Skeletal muscle tissue (tissue), 4 donors: ENCODE results near the gene ANP32E. TPM values are rescaled to one million over a fixed set of nuclear protein-coding genes. Genes with fewer than 3 reads are reported as not detected.
A peak's percentile ranks its signal among the peaks of the same experiment; 100 is the strongest.
"Not testable (repeated sequence)": the region's sequence is repeated elsewhere in the genome, so short reads cannot be mapped to it uniquely, and the experiment has no call there.

ENCODE experiments used
- H3K27ac ChIP-seq: one replicate; pipeline ENCODE4 v1.7.0; 2013; ENCODE audit warnings: mild to moderate bottlenecking, low read depth, low read length, inconsistent platforms
- H3K27me3 ChIP-seq, 3 donors: one replicate each; pipeline ENCODE4 v1.7.0; 2013; ENCODE audit warnings: low read length in 3 of 3; ENCODE audit not compliant: control insufficient read depth in 3 of 3, insufficient read depth in 3 of 3
- H3K36me3 ChIP-seq, 3 donors: one replicate each; pipeline ENCODE4 v1.7.0; 2013; ENCODE audit warnings: low read length in 3 of 3; ENCODE audit not compliant: control insufficient read depth in 3 of 3, insufficient read depth in 3 of 3
- H3K4me1 ChIP-seq, 3 donors: one replicate each; pipeline ENCODE4 v1.7.0; 2013; ENCODE audit warnings: low read length in 3 of 3, mild to moderate bottlenecking in 3 of 3; ENCODE audit not compliant: control insufficient read depth in 3 of 3, insufficient read depth in 3 of 3
- H3K4me3 ChIP-seq, 3 donors: one replicate each; pipeline ENCODE4 v1.7.0; 2013; ENCODE audit warnings: low read length in 3 of 3
- H3K9ac ChIP-seq, 3 donors: one replicate each; pipeline ENCODE4 v1.7.0; 2013; ENCODE audit warnings: low read length in 3 of 3, mild to moderate bottlenecking in 3 of 3, moderate library complexity in 2 of 3, low read depth in 1 of 3
- H3K9me3 ChIP-seq, 3 donors: one replicate each; pipeline ENCODE4 v1.7.0; 2013; ENCODE audit warnings: low read length in 3 of 3; ENCODE audit not compliant: control insufficient read depth in 3 of 3
- total RNA-seq: library from RNA; depleted of rRNA; stranded (reverse); fragments of >200 nt; gene quantifications from one replicate; pipeline ENCODE4 v1.2.3, GENCODE V29; 2014
- donor health status: Osteomylitis.

Gene ANP32E
- total RNA-seq, 1 donor from 2014 or later = 18.8 TPM

DNA sequence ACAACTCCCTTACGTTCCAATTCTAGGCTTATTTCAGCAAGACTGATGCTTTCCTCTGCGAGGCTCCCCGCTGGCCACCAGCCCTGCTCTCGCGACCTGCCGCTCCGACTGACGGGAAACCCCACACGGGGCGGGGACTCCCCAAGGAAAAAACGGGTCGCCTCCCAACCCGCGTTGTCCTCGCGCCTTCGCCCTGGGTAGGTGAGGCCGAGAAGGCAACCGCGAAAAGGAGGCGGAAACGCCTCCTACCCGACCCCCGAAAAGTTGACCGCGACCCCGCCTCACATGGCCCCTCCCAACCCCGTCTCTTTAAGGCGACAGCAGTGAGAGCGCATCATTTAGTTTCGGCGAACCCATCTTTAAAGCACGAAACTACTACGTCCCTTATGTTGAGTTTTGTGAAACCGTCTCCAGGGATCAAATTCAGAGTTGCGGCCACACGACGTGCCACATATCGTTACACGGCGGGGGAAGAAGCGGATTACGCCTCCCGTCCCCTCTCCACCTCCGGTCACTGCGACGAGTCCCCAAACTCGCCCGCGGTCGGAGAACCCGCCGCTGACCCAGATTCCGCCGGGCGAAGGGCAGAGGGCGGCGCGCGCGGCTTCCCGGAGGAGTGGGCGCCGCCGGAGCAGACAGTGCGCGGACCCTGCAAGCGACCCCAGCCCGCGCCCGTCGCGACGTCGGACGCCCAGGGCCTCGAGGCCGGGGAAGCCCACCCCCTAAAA, 1.2 kb downstream of the ANP32E start:
- Histone ChIP-seq H3K27me3 (no peaks in the 10 kb centered on the region), H3K4me1 (peaks cover 7 to 13% (median 10%) of the 10 kb centered on the region in 3 donors), H3K36me3 (peaks cover 0 to 5% (median 4%) of the 10 kb centered on the region in 3 donors), H3K9ac (peak overlapping the region; percentile 85 to 98 (median 97)), H3K4me3 (peak overlapping the region; percentile 80 to 95 (median 87)), H3K27ac (peak overlapping the region; percentile 99), H3K9me3 (no peaks in the 10 kb centered on the region)

DNA sequence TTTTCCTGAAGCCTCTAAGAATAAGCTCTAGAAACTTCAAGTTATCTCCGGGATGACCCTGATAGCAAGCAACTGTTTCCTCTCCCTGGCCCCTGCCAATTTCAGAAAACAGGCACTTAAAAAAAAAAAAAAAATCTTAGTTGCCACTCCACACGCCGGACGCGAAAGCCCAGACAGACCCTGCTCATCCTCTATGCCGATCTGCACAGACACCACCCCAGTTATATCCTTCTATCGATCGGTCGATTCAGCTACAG, 1.7 kb downstream of the ANP32E start:
- Histone ChIP-seq H3K27me3 (no peaks in the 10 kb centered on the region), H3K4me3 (peak overlapping the region; percentile 80 to 95 (median 87)), H3K9ac (peak overlapping the region; percentile 85 to 98 (median 97)), H3K27ac (peak overlapping the region; percentile 99), H3K36me3 (peaks cover 0 to 5% (median 4%) of the 10 kb centered on the region in 3 donors), H3K9me3 (no peaks in the 10 kb centered on the region), H3K4me1 (peaks cover 7 to 13% (median 10%) of the 10 kb centered on the region in 3 donors)

- Histone ChIP-seq H3K4me3 (peak overlapping the region; percentile 80 to 95 (median 87)), H3K36me3 (peaks cover 0 to 5% (median 4%) of the 10 kb centered on the region in 3 donors), H3K9me3 (no peaks in the 10 kb centered on the region), H3K4me1 (peaks cover 7 to 13% (median 10%) of the 10 kb centered on the region in 3 donors), H3K9ac (peak overlapping the region; percentile 85 to 98 (median 97)), H3K27me3 (no peaks in the 10 kb centered on the region), H3K27ac (peak overlapping the region; percentile 99)
These were observed 2.3 kb downstream of the ANP32E start for GRCh38 chr1:150233359-150234308.

- not testable (repeated sequence) for H3K9me3 ChIP-seq, H3K27me3 ChIP-seq, H3K36me3 ChIP-seq, H3K4me3 ChIP-seq
- Histone ChIP-seq H3K4me1 (peaks cover 7 to 13% (median 10%) of the 10 kb centered on the region in 3 donors), H3K9ac (peak overlapping the region in 1 of 3 donors; percentile 98), H3K27ac (peak overlapping the region; percentile 99)
These were observed 3.0 kb downstream of the ANP32E start for GRCh38 chr1:150232921-150233320.

GRCh38 chr1:150228246-150228645, 7.7 kb downstream of the ANP32E start:
- H3K27me3 ChIP-seq, H3K9ac ChIP-seq, H3K4me1 ChIP-seq, H3K4me3 ChIP-seq, H3K9me3 ChIP-seq, H3K27ac ChIP-seq: not testable (repeated sequence)
- peaks cover 10 to 38% (median 31%) of the 10 kb centered on the region in 3 donors for H3K36me3 ChIP-seq

- Histone ChIP-seq H3K27ac (no peak overlapping the region), H3K4me3 (no peak overlapping the region), H3K36me3 (peaks cover 10 to 38% (median 31%) of the 10 kb centered on the region in 3 donors), H3K27me3 (no peaks in the 10 kb centered on the region), H3K9me3 (no peaks in the 10 kb centered on the region), H3K4me1 (no peaks in the 10 kb centered on the region), H3K9ac (no peak overlapping the region)
These were observed 8.7 kb downstream of the ANP32E start for GRCh38 chr1:150227228-150227627.

- H3K36me3 ChIP-seq = peaks cover 10 to 38% (median 31%) of the 10 kb centered on the region in 3 donors
- no peaks in the 10 kb centered on the region for H3K27me3 ChIP-seq
- H3K4me1 ChIP-seq = no peaks in the 10 kb centered on the region
- H3K27ac ChIP-seq = no peak overlapping the region
- H3K9ac ChIP-seq = no peak overlapping the region
- no peaks in the 10 kb centered on the region for H3K9me3 ChIP-seq
- H3K4me3 ChIP-seq = no peak overlapping the region
These were observed 9.4 kb downstream of the ANP32E start for GRCh38 chr1:150226486-150226885.

DNA sequence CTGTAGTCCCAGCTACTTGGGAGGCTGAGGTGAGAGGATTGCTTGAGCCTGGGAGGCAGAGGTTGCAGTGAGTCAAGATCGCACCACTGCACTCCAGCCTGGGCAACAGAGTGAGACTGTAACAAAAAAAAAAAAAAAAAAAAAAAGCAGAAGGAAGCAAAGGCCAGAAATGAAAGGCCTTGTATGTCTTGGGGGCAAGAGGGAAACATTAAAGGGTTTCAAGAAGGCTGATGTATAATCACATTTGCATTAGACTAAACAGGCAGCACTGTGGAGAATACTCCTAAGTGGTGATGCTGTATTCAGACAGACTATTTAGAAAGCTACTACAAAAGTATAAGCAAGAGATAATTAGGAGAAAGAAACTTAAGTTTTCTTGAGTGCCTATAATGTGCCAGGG, 10.4 kb downstream of the ANP32E start:
- Histone ChIP-seq H3K9me3 (no peaks in the 10 kb centered on the region), H3K4me1 (no peaks in the 10 kb centered on the region), H3K9ac (no peak overlapping the region), H3K4me3 (no peak overlapping the region), H3K27ac (no peak overlapping the region), H3K36me3 (peaks cover 7 to 37% (median 32%) of the 10 kb centered on the region in 3 donors), H3K27me3 (no peaks in the 10 kb centered on the region)

- no peak overlapping the region for H3K4me3 ChIP-seq
- no peaks in the 10 kb centered on the region for H3K4me1 ChIP-seq
- H3K9ac ChIP-seq = no peak overlapping the region
- H3K27ac ChIP-seq = no peak overlapping the region
- H3K36me3 ChIP-seq = peaks cover 7 to 40% (median 34%) of the 10 kb centered on the region in 3 donors
- H3K27me3 ChIP-seq = no peaks in the 10 kb centered on the region
- no peaks in the 10 kb centered on the region for H3K9me3 ChIP-seq
These were observed 10.9 kb downstream of the ANP32E start for GRCh38 chr1:150224983-150225382.

DNA sequence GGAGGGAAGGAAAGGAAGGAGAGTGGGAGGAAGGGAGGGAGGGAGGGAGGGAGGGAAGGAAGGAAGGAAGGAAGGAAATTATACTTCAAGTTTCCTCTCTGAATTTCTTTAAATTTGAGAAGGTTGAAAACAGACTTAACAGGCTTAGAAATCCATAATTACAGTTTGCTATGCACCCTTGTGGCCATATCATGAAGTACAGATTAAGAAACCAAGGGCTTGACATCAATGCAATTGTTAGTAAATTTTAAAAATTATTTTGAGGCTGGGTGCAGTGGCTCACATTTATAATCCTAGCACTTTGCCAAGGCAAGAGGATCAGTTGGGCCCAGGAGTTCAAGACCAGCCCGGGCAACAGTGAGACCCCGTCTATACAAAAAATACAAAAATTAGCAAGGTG, 14.4 kb downstream of the ANP32E start:
- Histone ChIP-seq H3K9me3 (no peaks in the 10 kb centered on the region), H3K4me1 (no peaks in the 10 kb centered on the region), H3K4me3 (no peak overlapping the region), H3K27me3 (no peaks in the 10 kb centered on the region), H3K27ac (no peak overlapping the region), H3K9ac (no peak overlapping the region), H3K36me3 (peaks cover 6 to 35% (median 29%) of the 10 kb centered on the region in 3 donors)
